GM19025 (cell line): ENCODE data around the gene HDAC1.

Experiments used
- ATAC-seq: cut with Tn5 transposase; IDR thresholded peaks from one replicate; pipeline ENCODE4 v1.9.1; 2021; ENCODE audit warnings: mild to moderate bottlenecking, low read depth, moderate library complexity; ENCODE audit not compliant: unreplicated experiment

HDAC1 gene

DNA sequence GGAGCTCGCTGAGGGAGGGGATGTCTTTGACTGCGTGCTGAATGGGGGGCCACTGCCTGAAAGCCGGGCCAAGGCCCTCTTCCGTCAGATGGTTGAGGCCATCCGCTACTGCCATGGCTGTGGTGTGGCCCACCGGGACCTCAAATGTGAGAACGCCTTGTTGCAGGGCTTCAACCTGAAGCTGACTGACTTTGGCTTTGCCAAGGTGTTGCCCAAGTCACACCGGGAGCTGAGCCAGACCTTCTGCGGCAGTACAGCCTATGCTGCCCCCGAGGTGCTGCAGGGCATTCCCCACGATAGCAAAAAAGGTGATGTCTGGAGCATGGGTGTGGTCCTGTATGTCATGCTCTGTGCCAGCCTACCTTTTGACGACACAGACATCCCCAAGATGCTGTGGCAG is 71.8 kb downstream of the HDAC1 start:
- no peak for ATAC-seq

DNA sequence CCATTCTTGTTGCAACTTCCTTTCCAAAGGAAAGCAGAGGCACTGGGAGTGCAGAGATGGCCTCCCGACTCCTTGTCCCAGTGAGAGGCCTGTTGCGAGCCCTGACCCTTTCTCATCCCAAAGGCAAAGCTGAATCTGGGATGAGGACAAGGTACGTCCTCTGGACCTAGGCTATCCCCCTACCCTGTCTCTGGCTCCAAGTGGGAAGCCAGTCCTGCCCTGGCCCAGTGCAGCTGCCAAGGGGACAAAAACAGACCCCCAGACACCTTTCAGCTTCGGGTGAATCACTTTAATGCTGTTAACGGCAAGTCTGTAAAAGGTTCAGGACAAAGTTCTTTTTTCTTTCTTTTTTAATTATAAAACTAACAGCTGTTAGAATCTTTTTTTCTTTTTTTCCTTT is 73.0 kb downstream of the HDAC1 start:
- no peak for ATAC-seq

DNA sequence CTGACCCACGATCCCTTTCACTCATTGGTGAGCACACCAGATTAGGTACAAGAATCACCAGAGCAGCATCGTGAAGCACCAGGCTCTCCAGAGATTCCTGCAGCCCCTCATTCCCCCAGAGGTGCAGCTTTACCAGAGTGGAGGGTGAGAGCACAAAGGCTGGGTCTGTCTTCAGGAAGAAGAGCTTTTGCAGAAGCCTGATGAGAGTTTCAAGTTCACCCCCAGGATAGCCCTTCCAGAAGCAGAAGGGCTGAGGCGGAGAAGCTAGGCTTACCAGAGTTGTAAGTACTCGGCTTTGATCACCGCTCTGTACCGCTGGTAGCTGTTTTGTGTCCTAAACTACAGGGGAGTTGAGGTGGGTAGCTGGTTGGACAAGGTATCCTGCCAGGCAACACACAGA is 73.6 kb downstream of the HDAC1 start:
- ATAC-seq = no peak

DNA sequence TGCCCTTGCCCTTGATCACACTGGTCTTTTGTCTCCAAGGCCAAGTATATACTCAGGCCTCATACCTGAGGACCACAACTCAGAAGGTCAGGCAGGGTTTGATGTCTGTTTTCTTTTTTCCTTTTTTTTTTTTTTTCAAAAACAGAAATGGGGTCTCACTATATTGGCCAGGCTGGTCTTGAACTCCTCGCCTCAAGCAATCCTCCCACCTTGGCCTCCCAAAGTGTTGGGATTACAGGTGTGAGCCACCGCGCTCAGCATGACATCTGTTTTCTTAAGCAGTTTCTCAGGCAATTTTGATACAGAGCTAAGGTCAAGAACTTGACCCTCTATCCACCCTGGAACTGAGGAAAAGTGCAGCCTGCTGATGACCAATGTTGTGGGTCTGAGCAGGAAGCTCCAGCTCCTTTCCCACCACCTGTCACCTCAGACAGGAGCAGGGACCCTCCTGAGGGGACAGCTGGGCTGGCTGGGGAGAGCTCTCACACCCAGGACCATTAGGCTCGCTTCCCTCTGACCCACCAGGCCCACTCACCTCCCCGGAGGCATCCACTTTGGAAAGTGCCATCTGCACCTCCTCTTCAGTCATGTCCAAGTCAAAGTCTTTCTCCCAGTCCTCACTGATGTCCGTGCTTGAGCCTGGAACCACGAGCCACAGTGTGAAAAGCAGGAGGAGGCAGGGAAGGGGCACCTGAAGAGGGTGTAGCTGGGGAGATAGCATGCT is 76.2 kb downstream of the HDAC1 start:
- no peak for ATAC-seq

DNA sequence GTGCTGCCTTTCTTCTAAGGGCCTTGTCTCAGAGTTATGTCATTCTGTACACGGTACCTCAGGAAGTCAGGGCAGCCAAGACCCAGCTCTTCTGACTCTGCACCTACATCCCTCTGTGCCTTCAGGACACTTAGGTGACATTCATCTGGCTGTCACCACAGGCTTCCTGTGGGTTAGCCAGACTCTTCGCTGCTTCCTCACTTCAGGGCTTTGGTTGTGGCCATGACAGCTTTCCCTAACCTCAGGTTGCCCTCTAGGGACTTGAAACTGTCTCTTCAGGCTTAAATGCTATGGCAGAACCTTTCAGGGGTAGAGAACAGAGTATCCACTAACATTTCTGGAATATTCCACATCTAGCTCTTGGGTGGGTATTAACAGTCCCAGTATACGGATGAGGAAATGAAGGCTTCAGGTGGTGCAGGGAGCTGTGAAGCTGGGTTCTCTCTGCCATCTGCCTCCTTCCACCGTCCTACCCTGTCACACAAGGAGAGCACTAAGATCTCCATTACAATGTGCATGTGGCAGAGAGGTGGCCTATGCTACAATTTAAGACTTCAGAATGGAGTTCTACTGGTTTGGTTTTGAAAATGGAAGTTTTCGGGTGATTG is 80.4 kb downstream of the HDAC1 start:
- no peak for ATAC-seq

DNA sequence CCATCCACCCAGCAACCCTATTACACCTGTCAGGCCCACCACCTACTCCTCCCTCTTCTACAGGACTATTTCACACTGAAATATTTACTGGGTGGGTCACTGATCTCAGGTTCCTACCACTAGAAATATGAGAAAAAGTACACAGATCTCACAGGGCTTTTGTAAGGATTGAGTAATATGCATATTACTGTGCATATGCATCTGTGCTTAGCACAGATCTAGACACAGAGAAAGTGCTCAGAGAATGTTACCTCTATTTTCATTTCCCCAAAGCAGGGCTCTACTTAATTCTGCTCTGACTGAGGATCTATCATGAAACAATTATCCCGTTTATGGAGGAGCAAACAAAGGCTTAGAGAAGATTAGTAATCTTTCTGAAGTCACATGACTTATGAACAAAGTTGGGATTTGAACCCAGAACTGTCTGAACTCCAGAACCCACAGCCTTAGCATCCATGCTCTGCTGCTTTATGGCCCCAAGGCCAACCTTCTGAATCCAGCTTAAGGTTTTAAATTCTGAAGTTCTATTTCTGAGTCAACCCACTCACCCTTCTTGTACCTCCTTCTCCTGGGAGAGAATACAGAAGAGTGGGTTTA is 82.2 kb downstream of the HDAC1 start:
- ATAC-seq = no peak

DNA sequence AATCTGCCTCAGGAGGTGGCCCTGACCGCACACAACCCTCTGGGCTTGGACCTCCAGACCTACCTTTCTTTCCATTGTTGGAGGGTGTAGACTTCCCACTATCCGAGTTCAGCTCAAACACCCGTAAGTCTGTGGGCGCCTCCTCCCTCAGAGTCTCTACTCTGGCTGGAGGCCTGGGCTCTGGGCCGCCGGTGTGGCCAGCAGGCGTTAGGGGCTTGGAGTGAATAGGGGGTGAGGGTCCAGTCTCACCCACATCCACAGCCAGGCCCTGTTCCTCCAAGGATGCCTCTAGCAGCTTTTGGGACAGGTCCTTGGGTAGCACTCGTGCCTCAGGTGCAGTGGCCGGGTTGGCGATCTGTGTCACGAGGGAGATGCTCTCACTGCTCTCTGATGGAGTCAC is 84.3 kb downstream of the HDAC1 start:
- ATAC-seq = no peak

DNA sequence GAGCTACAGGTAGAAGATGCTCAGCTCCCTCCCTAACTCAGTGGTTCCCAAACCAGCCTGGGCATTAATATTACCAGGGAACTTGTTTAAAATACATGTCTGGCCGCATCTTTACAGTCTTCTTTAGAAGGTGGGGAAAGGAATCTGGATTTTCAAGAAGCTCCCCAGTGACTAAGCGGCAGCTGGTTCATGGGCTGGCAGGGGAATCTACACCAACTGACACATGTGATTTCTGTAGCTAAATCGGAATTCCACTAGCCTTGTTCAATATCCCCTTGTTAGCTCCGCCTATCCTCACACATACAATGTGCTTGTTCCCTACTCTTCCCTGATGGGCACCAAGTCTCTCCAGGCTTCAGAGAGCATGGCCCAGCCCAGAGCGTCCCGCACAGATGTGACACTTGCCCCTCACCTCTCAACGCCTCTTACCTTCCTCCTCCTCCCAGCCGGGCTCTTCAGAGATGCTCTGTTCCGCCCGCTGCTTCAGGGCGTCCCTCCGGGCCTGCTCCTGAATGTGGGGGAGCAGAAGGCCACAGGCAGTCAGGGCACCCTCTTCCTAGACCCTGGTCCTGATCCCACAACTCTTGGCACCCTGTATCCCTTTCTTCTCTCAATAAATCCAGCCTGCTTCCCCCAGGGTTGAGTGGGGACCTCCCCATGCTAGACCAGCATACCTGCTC is 85.8 kb downstream of the HDAC1 start:
- ATAC-seq = no peak

DNA sequence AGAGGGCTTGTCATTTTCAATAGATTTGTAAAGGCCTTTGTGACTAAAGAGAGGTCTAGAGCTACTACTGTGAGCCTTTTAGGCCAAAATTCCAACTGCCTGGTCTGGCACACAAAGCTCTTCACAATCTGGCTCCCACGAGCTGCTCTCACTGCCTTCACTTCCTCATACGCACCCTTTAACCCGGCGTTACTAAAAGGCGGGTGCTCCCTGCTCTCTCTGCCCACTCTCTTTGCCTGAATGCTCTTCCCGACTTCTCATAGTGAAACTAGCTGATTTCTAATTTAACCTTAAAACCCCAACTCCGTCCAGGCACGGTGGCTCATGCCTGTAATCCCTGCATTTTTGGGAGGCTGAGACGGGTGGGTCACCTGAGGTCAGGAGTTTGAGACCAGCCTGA is 88.2 kb downstream of the HDAC1 start:
- no peak for ATAC-seq
